ENCODE measurements around the gene MAP3K7CL.

Gene MAP3K7CL

DNA sequence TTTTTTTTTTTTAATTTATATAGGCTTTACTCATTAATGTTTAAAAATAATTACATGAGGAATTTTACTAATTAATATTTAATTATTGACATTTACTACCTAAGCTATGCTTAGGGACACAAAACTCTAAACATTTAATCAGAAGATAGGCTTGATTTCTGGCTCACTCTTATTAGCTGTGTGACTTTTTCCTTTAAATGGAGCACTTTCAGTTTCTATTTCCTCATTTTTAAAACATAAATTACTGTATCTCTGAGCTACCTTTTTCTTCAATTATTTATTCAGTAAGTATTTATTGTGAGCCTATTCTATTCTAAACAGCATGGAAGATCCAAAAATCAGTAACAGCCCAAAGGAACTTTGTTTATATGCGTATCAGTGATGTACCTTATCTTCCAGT, 40.5 kb downstream of the MAP3K7CL start:
- peak; percentile 62 for DNase-seq

DNA sequence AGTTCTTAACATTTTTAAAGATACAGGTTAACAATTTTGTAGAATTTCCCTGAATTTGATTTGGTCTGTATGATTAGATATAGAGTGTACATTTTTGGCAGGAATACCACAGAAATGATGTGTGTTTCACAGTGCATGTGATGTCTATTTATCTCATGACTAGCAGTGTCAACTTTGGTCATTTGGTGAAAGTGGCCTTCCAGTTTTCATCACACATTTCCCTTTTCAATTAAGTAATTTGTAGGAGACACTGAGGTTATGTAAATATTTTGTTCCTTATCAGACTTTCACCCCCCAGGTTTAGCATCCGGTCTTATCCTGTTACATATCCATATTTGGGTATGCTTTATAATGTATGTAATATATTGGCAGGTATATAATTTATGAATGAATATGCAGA, 41.8 kb downstream of the MAP3K7CL start:
- peak; percentile 63 for DNase-seq

DNA sequence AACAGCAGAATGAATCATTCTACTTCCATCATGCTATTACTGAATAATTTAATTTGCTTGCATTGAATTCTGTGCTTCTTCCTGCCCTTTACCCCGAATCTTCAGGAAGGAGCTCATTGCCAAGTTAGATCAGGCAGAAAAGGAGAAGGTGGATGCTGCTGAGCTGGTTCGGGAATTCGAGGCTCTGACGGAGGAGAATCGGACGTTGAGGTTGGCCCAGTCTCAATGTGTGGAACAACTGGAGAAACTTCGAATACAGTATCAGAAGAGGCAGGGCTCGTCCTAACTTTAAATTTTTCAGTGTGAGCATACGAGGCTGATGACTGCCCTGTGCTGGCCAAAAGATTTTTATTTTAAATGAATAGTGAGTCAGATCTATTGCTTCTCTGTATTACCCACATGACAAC, 44.2 kb downstream of the MAP3K7CL start:
- no peak for DNase-seq

DNA sequence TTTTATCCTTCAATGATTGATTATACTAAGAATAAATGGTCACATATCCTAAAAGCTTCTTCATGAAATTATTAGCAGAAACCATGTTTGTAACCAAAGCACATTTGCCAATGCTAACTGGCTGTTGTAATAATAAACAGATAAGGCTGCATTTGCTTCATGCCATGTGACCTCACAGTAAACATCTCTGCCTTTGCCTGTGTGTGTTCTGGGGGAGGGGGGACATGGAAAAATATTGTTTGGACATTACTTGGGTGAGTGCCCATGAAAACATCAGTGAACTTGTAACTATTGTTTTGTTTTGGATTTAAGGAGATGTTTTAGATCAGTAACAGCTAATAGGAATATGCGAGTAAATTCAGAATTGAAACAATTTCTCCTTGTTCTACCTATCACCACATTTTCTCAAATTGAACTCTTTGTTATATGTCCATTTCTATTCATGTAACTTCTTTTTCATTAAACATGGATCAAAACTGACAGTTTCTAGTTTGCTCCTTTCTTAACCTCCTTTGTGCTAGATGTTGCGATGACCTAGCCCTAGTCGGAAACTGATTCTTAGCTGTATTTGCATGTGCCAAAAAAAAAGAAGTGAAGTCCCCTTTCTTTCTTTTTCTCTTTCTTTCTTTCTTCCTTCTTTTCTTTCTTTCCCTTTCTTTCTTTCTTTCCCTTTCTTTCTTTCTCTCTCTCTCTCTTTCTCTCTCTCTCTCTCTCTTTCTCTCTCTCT, 45.1 kb downstream of the MAP3K7CL start:
- peak; percentile 10 for DNase-seq

DNA sequence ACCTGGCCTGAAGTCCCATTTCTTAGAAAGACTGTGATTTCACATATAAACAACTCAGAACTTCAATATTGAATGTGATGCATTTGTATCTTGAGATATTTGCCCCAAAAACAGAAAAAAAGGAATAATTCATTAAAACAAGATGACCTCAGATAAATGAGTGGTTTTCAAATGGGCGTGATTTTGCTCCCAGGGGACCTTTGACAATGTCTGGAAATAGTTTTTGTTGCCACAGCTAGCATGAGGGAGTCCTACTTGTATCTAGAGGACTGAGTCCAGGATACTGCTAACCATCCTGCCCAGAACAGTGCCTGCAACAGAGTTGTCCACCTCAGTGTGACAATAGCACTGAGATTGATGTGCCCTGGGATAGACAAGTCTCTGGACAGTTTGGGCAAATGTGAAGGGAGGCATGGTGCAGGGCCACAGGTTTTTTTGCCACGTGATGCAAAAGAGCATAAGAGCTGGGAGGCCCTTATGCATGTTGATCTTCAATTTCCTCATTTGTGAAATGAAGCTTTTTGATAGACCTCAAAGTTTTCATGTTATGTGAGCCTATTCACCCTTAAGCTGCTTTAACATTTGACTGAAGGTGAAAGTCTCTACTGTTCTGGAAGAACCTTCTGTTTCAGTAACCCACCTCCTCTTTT, 46.2 kb downstream of the MAP3K7CL start:
- DNase-seq: peak; percentile 14

DNA sequence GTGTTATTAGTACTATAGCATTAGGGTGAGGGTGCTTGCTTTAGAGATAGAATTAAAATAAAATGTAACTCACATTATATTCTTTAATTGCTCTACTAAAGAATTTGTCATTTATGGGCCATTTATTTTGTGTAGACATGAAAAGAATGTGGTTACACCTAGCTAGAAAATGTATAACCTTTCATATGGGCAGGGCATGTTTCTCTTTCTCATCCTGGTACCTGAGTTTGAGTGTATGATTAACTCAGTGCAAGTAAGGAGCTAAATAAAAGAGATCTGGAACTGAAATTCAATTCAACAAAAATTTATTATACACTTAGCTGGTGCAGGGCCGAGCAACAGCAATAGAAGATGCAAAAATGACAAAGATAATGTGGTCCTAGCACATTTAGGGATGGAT, 47.4 kb downstream of the MAP3K7CL start:
- DNase-seq: no peak

DNA sequence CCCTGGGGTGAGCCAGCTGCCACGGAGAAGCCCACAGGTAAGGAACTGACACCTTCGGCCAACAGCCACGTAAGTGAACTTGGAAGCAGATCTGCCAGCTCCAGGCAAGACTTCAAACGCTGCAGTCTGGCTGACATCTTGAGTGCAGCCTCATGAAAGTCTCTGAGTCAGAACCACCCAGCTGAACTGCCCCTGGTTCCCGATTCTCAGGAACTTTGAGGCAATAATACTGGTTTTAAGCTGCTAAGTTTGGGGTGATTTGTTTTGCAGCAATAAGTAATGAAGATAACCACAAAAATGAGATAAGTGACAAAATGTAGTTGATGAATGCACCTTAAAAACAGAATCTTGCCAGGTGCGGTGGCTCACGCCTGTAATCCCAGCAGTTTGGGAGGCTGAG, 48.5 kb downstream of the MAP3K7CL start:
- DNase-seq: no peak

DNA sequence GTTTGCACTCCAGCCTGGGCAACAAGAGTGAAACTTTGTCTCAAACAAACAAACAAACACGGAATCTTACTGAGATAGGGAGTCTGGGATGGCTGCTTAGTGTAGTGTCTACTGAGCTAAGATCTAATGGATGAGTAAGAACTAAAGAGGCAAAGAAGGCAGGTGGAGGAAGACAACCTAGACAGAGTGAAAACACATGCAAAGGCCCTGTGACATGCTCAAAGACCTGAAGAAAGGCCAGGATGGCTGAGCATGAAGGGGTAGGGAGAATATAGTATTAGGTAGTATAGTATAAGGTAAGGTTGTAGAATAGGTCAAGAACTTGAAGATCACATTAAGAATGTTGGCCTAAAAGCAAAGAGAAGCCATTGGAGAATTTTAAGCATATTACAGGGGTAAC, 49.1 kb downstream of the MAP3K7CL start:
- DNase-seq: no peak

DNA sequence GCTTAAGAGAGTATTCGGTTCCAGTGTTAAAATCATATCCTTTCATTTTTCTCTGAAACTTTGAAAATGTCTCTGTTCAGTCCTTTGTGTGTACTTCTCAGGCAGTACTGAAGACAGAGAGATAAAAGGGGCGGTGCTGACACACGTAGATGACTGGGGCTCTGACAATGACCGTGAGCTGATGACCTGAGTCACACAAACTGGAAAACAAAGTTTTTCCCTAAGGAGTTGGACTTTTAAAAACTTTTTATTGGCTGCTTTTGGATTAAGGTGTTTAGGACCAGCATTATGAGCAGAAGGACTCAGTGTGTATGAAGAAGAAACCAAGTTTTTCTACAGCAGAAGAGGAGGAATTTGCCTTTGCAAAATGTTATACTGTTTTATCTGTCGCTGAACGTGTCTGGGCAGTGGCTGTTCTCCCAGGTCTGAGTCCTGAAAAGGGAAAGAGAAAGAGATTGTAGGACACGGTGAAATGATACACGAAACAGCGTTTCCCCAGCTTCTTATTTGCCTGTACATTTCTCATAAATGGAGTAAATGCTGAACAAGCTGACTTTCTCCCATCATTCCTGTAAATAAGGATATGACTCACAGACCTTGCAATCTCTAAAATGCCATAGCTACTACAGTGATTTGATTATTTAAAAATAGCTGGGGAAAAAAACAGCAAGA, 51.5 kb downstream of the MAP3K7CL start:
- DNase-seq: peak; percentile 79

DNA sequence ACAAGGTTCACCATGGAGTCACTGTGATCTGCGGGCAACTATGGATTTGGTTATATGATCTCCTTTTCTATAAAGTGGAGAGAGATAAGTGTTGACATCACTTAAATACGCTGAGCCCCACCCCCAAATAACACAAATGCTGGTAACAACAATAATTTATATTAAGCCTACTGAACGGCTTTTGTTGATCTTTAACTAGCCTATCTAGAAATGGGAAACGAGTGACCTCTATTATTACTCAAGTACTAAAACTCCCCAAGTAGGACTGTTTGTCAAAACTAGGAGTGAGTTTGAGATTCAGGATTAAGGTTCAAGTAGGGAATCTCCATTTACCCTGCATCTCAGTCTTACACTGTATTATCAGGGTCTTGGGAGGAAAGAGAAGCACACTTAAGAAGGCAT, 52.2 kb downstream of the MAP3K7CL start:
- no peak for DNase-seq

DNA sequence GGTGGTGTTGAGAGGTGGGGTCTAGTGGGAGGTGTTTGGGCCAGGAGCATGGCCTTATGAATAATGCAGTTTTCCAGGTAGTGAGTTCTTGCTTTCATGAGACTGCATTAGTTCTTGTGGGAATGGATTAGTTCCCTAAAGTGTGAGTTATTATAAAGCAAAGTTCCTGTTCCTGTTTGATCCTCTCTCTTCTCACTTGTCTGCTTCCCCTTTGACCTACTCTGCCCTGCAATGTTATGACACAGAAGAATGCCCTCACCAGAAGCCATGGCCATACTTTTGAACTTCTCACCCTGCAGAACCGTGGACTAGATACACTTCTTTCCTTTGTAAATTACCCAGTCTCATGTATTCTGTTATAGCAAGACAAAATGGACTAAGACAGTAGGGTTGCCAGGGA, 53.6 kb downstream of the MAP3K7CL start:
- peak; percentile 28 for DNase-seq

DNA sequence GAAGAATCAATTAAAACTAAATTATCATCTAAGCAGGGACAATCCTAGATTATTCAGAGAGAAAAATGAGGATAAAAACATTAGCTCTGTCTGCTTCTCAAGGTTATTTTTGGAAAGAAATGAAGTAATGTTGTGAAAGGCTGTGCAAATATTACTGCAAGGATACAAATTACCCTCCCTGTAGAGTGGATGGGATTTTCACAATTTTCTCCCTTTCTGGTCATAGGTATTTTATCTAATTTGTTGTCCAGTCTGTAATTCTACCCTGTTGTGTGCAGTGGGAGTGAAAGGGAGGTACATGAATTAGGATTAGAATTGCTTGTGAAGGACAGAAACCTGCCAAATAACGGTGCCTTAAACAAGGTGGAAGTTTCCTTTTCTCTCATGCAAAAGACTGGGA, 54.7 kb downstream of the MAP3K7CL start:
- no peak for DNase-seq

DNA sequence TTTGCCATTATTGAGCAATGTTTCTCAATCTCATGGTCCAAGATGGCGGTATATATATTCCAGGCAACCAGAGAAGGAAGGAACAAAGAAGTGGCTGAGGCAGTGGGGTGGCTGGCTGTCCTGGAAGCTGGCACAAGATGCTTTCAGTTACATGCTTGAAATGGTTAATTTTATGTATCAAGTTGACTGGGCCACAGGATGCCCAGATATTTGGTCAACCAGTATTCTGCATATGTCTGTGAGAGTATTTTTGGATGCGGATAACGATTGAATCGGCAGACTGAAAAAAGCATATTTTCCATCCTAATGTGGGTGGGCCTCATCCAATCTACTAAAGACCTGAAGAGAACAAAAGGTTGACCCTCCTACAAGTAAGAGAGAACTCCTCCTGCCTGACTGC, 55.2 kb downstream of the MAP3K7CL start:
- no peak for DNase-seq

DNA sequence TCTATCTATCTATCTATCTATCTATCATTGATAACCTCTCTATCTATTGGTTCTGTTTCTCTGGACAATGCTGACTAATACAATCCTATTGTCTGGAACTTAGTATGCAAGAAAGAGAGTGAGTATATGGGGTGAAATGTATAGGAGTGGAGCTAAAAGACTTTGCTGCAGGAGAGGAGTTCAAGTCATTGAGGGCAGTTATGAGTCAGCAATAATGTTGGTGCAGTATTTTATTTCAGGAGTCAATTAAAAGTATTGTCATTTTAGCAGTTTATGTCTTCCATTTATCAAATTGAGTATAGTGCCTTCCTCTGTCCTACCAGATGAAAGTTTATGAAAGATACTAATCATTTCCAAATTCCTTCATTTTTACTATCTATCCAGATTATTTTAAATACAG, 55.8 kb downstream of the MAP3K7CL start:
- DNase-seq: no peak

DNA sequence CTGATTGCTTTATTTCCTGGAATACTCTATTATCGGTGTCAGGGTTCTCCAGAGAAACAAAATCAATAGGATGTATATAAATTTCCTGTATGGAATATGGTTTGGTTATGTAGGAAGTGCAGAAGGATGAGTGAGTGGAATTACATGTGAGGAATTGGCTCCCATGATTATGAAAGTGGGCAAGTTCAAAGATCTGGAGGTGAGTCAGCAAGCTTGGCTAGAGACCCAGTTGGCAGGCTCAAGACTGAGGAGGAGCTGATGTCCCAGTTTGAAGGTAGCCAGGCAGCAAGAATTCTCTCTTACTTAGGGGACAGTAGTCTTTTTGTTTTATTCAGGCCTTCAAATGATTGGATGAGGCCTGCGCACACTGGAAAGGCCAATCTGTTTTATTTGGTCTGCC, 57.5 kb downstream of the MAP3K7CL start:
- DNase-seq: no peak

DNA sequence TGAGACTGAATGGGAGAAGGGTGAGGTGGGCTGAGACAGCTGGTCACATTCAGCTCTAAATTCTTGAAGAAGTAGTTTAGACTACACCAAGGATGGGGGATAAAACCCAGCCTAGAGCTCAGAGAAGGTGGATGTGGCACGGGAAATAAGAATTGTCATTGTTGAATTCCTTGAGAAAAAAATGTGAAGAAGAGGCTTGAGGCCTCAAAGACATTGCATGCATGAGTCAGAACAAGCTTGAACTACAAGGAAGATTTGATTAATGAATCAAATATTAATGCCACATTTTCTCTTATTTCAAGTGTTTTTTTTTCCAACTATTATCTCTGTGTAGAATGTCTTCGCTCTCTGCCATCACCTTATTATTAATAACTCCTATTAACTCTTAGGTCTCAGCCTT, 58.9 kb downstream of the MAP3K7CL start:
- DNase-seq: no peak

DNA sequence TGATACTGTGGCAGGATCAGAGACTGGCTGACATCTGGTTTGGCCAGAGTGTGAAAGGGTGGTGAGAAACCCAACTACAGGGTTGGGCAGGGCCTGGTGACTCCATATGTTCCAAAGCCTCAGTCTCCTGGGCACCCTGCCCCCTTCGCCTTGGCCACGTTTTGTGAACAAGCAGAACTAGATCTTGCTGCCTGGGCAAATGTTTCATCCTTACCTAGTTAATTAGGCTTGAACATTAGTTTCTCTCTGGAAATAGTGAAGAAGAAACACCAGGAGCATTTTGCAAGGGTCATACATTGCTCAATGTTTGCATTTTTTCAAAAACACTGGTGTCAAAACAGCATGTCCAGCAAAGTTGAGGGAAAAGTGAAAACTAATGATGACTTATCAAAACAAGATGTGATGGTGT, 60.5 kb downstream of the MAP3K7CL start:
- no peak for DNase-seq

DNA sequence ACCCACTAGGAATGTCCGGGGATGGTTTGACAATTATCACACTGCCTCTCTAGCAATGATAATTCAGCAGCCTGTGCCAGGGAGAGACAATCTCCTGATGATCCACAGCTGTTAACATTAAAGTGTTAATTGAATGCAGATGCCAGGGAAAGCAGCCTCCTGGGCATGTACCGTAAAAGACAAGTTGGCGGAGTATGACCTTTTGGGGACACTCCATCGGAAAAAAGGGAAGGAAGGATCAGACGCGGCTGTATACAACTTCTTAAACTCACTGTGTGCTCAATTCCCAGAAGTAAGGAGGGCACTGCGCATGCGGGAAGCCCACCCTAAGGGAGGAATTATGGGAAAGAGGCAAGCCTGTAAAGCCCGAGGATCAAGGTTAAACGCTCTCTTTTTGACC, 62.6 kb downstream of the MAP3K7CL start:
- no peak for DNase-seq

DNA sequence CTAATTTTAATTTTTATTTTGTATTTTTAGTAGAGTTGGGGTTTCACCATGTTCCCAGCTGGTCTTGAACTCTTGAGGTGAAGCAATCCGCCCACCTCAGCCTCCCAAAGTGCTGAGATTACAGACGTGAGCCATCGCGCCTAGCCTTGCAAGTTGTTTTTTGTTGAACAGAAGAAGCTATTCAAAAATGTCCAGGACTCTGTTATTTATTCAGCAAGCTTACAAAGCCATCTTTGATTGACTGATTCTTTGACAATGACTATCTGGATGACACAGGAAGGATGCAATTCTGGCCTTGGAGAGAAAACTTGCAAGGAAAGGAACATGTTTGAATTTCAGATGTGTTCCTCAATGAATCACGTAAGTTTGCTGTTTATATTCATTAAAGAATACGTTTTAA, 63.5 kb downstream of the MAP3K7CL start:
- DNase-seq: no peak

DNA sequence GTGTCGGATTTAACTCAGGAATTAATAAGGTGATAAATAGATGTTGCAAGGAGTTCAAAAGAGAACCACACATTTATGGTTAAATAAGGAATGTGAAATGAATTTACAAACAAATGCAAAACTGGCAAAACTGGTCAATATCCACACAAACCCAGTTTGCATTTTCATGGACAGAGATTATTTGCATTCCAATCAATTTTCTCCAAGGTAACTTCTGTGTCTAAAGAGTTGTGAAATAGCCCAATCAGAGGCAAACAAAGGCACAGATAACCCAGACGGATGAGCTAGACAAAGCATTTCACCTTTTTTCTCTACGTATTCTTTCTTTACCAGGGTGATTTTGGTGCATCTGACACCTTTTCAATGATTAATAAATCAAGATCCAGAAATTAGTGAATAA, 63.9 kb downstream of the MAP3K7CL start:
- DNase-seq: no peak

DNA sequence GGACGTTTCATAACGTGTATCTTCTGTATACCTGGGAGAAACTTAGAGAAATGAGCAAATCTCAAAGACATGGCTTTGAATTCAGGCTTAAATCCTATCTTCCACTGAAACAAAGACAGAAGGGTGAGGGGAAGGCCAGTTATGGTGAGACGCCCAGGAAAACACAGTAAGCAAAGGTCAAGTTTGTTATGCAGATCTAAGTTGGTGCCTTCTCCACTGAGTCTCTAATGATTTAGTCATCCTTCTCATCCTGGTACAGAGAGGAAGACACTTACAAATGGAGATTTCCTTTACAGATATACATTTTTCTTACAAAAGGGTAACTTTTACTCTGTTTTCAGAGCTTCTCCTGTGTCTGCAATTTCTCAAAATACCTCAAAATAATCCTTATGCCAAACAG, 64.4 kb downstream of the MAP3K7CL start:
- DNase-seq: no peak

DNA sequence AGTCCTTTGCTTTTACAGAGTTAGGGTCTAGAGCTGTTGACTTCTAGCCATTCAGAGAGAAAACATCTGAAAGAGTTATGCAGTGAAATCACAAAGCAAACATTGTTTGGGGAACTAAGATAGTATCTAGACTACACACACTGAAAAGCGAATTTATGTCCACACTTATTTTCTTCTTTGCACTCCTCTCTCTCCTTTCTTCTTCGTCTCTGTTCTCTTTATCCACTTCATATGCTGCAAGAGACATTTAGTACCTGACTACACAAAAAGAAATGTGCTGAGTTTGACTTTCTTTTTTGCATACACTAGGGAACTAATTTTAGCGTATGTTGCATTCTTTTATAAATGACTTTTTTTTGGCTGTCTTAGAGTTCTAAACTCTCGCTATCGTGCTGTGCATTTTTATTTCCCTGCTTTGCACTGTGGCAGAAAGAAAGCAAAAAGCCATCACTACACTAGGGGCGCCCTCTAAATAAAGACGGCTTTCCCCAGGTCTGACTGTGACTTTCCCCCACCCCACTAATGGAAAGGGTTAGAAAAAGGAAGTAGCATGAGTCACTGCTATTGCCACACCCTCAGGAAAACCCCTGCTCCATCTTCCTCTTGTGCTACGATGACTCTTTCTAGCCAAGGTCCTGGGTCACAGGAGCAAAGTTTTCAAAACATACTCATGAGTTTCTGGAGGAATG, 65.7 kb downstream of the MAP3K7CL start:
- peak; percentile 96 for DNase-seq

DNA sequence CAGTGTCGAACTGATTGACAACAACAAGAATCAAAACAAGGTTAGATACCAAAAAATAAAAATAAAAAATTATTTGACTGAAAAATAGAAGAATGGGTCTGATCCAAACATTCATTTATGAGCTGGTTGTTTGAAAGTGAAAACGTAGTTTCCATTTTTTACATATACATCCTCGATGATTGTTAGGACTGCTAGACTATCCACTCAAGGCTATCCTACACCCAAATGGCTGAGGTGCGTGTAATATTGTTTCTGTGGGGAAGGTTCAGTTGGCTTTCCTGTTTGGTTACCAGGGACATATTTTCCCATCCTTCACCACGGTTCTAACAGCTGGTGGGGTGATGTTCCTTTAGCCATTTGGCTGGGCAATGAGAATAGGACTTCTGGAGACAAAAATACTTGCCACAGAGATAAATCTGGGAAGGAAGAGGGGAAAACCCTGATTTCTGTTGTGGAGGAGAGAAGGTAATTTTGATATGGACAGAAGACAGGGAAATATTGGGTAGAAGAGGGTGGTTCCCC, 66.3 kb downstream of the MAP3K7CL start:
- DNase-seq: no peak

DNA sequence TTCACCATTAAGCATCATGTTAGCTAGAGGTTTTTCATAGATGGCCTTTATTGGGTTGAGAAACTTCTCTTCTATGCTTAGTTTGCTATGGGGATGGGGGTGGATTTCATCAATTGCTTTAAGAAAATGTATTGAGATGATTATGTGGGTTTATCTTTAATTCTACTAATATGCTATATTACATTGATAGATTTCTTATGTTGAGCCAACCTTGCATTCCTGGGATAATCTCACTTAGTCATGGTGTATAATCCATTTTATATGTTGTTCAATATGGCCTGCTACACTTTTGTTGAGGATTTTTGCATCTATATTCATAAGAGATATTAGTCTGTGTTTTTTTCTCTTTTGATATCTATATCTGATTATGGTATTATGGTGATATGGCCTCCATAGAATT, 70.7 kb downstream of the MAP3K7CL start:
- no peak for DNase-seq
